ENCODE data around the gene DHX30. TPM values are rescaled to one million over a fixed set of nuclear protein-coding genes. Genes with fewer than 3 reads are reported as not detected.

DHX30 gene
- polyA plus RNA-seq, 1 donor: 44.5 TPM

- WGBS (ENCODE audit: insufficient coverage, low lambda C conversion rate): no CpG with 5 or more reads among the region's 3 CpGs
- DNase-seq: no peak
- no peaks in the 10 kb centered on the region for H3K27me3 ChIP-seq (ENCODE audit: control insufficient read depth, insufficient read depth, low read length)
- peaks cover 10% of the 10 kb centered on the region for H3K4me1 ChIP-seq (ENCODE audit: control insufficient read depth, insufficient read depth, low read length)
- no peak overlapping the region for H3K27ac ChIP-seq (ENCODE audit: low read length)
- no peaks in the 10 kb centered on the region for H3K9me3 ChIP-seq (ENCODE audit: control insufficient read depth, low read depth, low read length)
- H3K4me3 ChIP-seq (ENCODE audit: low read length): no peak overlapping the region
- H3K36me3 ChIP-seq (ENCODE audit: control insufficient read depth, insufficient read depth, low read length): peaks cover 2% of the 10 kb centered on the region
These were observed 24.2 kb upstream of the DHX30 start for GRCh38 chr3:47778746-47779145.

GRCh38 chr3:47780741-47781684 is 21.9 kb upstream of the DHX30 start:
- WGBS (ENCODE audit: insufficient coverage, low lambda C conversion rate): 0% methylated on average over 4 of the region's 54 CpGs
- Histone ChIP-seq H3K27ac (ENCODE audit: low read length) (peak overlapping the region; percentile 96), H3K9me3 (ENCODE audit: control insufficient read depth, low read depth, low read length) (no peaks in the 10 kb centered on the region), H3K27me3 (ENCODE audit: control insufficient read depth, insufficient read depth, low read length) (no peaks in the 10 kb centered on the region), H3K4me3 (ENCODE audit: low read length) (peak overlapping the region; percentile 81), H3K36me3 (ENCODE audit: control insufficient read depth, insufficient read depth, low read length) (no peaks in the 10 kb centered on the region), H3K4me1 (ENCODE audit: control insufficient read depth, insufficient read depth, low read length) (peaks cover 10% of the 10 kb centered on the region)
- DNase-seq: peak; percentile 26 to 80

- Histone ChIP-seq H3K36me3 (ENCODE audit: control insufficient read depth, insufficient read depth, low read length) (no peaks in the 10 kb centered on the region), H3K4me1 (ENCODE audit: control insufficient read depth, insufficient read depth, low read length) (peaks cover 10% of the 10 kb centered on the region), H3K27ac (ENCODE audit: low read length) (peak within 1 kb of the TSS; percentile 99), H3K27me3 (ENCODE audit: control insufficient read depth, insufficient read depth, low read length) (no peaks in the 10 kb centered on the region), H3K9me3 (ENCODE audit: control insufficient read depth, low read depth, low read length) (no peaks in the 10 kb centered on the region), H3K4me3 (ENCODE audit: low read length) (peak within 1 kb of the TSS; percentile 83)
- DNase-seq: peak; percentile 98 to 99
- WGBS (ENCODE audit: insufficient coverage, low lambda C conversion rate): no CpG with 5 or more reads among the region's 79 CpGs
These were observed 21.1 kb upstream of the DHX30 start, which contains the start of gene SMARCC1 for GRCh38 chr3:47781685-47782445. TSS of gene SMARCC1 (minus strand) at chr3:47781893. CDS start at chr3:47781797, 96 bp downstream.

- H3K4me3 ChIP-seq (ENCODE audit: low read length): peak overlapping the region; percentile 83
- peak overlapping the region; percentile 99 for H3K27ac ChIP-seq (ENCODE audit: low read length)
- H3K27me3 ChIP-seq (ENCODE audit: control insufficient read depth, insufficient read depth, low read length): no peaks in the 10 kb centered on the region
- no peak for DNase-seq
- peaks cover 10% of the 10 kb centered on the region for H3K4me1 ChIP-seq (ENCODE audit: control insufficient read depth, insufficient read depth, low read length)
- no peaks in the 10 kb centered on the region for H3K36me3 ChIP-seq (ENCODE audit: control insufficient read depth, insufficient read depth, low read length)
- H3K9me3 ChIP-seq (ENCODE audit: control insufficient read depth, low read depth, low read length): no peaks in the 10 kb centered on the region
- WGBS (ENCODE audit: insufficient coverage, low lambda C conversion rate): 96% methylated on average over 3 of the region's 23 CpGs
These were observed 20.3 kb upstream of the DHX30 start for GRCh38 chr3:47782446-47783308.

- Histone ChIP-seq H3K4me1 (ENCODE audit: control insufficient read depth, insufficient read depth, low read length) (peaks cover 10% of the 10 kb centered on the region), H3K36me3 (ENCODE audit: control insufficient read depth, insufficient read depth, low read length) (no peaks in the 10 kb centered on the region), H3K27ac (ENCODE audit: low read length) (no peak overlapping the region), H3K9me3 (ENCODE audit: control insufficient read depth, low read depth, low read length) (no peaks in the 10 kb centered on the region), H3K4me3 (ENCODE audit: low read length) (no peak overlapping the region), H3K27me3 (ENCODE audit: control insufficient read depth, insufficient read depth, low read length) (no peaks in the 10 kb centered on the region)
- no peak for DNase-seq
These were observed 19.3 kb upstream of the DHX30 start for GRCh38 chr3:47783673-47784072.

GRCh38 chr3:47791193-47791855 is 11.6 kb upstream of the DHX30 start:
- H3K27ac ChIP-seq (ENCODE audit: low read length): no peak overlapping the region
- H3K4me3 ChIP-seq (ENCODE audit: low read length): no peak overlapping the region
- H3K36me3 ChIP-seq (ENCODE audit: control insufficient read depth, insufficient read depth, low read length): no peaks in the 10 kb centered on the region
- no peak for DNase-seq
- no peaks in the 10 kb centered on the region for H3K9me3 ChIP-seq (ENCODE audit: control insufficient read depth, low read depth, low read length)
- H3K4me1 ChIP-seq (ENCODE audit: control insufficient read depth, insufficient read depth, low read length): no peaks in the 10 kb centered on the region
- 80% methylated on average over 1 of the region's 16 CpGs for WGBS (ENCODE audit: insufficient coverage, low lambda C conversion rate)
- H3K27me3 ChIP-seq (ENCODE audit: control insufficient read depth, insufficient read depth, low read length): no peaks in the 10 kb centered on the region

GRCh38 chr3:47792699-47793098 is 10.2 kb upstream of the DHX30 start:
- Histone ChIP-seq H3K4me1 (ENCODE audit: control insufficient read depth, insufficient read depth, low read length) (no peaks in the 10 kb centered on the region), H3K27ac (ENCODE audit: low read length) (no peak overlapping the region), H3K36me3 (ENCODE audit: control insufficient read depth, insufficient read depth, low read length) (no peaks in the 10 kb centered on the region), H3K9me3 (ENCODE audit: control insufficient read depth, low read depth, low read length) (no peaks in the 10 kb centered on the region), H3K4me3 (ENCODE audit: low read length) (no peak overlapping the region), H3K27me3 (ENCODE audit: control insufficient read depth, insufficient read depth, low read length) (peaks cover 2% of the 10 kb centered on the region)
- no CpG with 5 or more reads among the region's 2 CpGs for WGBS (ENCODE audit: insufficient coverage, low lambda C conversion rate)
- no peak for DNase-seq

GRCh38 chr3:47794544-47794943 is 8.4 kb upstream of the DHX30 start:
- no peaks in the 10 kb centered on the region for H3K9me3 ChIP-seq (ENCODE audit: control insufficient read depth, low read depth, low read length)
- no peaks in the 10 kb centered on the region for H3K36me3 ChIP-seq (ENCODE audit: control insufficient read depth, insufficient read depth, low read length)
- 0% methylated on average over 1 of the region's 4 CpGs for WGBS (ENCODE audit: insufficient coverage, low lambda C conversion rate)
- no peak for DNase-seq
- H3K27me3 ChIP-seq (ENCODE audit: control insufficient read depth, insufficient read depth, low read length): peaks cover 2% of the 10 kb centered on the region
- H3K4me1 ChIP-seq (ENCODE audit: control insufficient read depth, insufficient read depth, low read length): no peaks in the 10 kb centered on the region
- H3K27ac ChIP-seq (ENCODE audit: low read length): no peak overlapping the region
- no peak overlapping the region for H3K4me3 ChIP-seq (ENCODE audit: low read length)

GRCh38 chr3:47799733-47800132 is 3.2 kb upstream of the DHX30 start:
- no peaks in the 10 kb centered on the region for H3K36me3 ChIP-seq (ENCODE audit: control insufficient read depth, insufficient read depth, low read length)
- H3K27ac ChIP-seq (ENCODE audit: low read length): no peak overlapping the region
- no peak overlapping the region for H3K4me3 ChIP-seq (ENCODE audit: low read length)
- no peak for DNase-seq
- no CpG with 5 or more reads among the region's 4 CpGs for WGBS (ENCODE audit: insufficient coverage, low lambda C conversion rate)
- H3K9me3 ChIP-seq (ENCODE audit: control insufficient read depth, low read depth, low read length): no peaks in the 10 kb centered on the region
- peaks cover 2% of the 10 kb centered on the region for H3K27me3 ChIP-seq (ENCODE audit: control insufficient read depth, insufficient read depth, low read length)
- peaks cover 10% of the 10 kb centered on the region for H3K4me1 ChIP-seq (ENCODE audit: control insufficient read depth, insufficient read depth, low read length)

Data from large intestine (tissue), 3 donors.